H9 (cell line): ENCODE data around the gene EPAS1. TPM values are rescaled to one million over a fixed set of nuclear protein-coding genes. Genes with fewer than 3 reads are reported as not detected.

Experiments
- DNase-seq: peaks from one replicate; pipeline ENCODE4 v3.0.0-alpha.2; 2017
- H2AFZ ChIP-seq: one replicate; pipeline ENCODE4 v1.6.1; 2013; ENCODE audit warnings: mild to moderate bottlenecking, low read length, control low read depth, moderate library complexity
- H2AK5ac ChIP-seq: 2 replicates; pipeline ENCODE4 v1.6.1; 2013; ENCODE audit warnings: low read length, control low read depth, mixed read lengths; ENCODE audit not compliant: insufficient read length
- H2BK120ac ChIP-seq: one replicate; pipeline ENCODE4 v1.6.1; 2013; ENCODE audit warnings: low read depth, mild to moderate bottlenecking, low read length, control low read depth, inconsistent platforms; ENCODE audit not compliant: poor library complexity, severe bottlenecking
- H2BK12ac ChIP-seq: 2 replicates; pipeline ENCODE4 v1.6.1; 2013; ENCODE audit warnings: low read length, control low read depth, mixed read lengths, low read depth; ENCODE audit not compliant: insufficient read length
- H2BK15ac ChIP-seq: 2 replicates; pipeline ENCODE4 v1.6.1; 2013; ENCODE audit warnings: low read depth, low read length, control low read depth
- H2BK20ac ChIP-seq: one replicate; pipeline ENCODE4 v1.6.1; 2013; ENCODE audit warnings: low read depth, mild to moderate bottlenecking, low read length, control low read depth, inconsistent platforms; ENCODE audit not compliant: poor library complexity, severe bottlenecking
- H2BK5ac ChIP-seq: 2 replicates; pipeline ENCODE4 v1.6.1; 2013; ENCODE audit warnings: low read length, control low read depth, mixed read lengths; ENCODE audit not compliant: insufficient read length
- H3K14ac ChIP-seq: 2 replicates; pipeline ENCODE4 v1.6.1; 2013; ENCODE audit warnings: low read length, control low read depth; ENCODE audit not compliant: insufficient read depth
- H3K18ac ChIP-seq: 2 replicates; pipeline ENCODE4 v1.6.1; 2013; ENCODE audit warnings: low read depth, mild to moderate bottlenecking, mixed read lengths, low read length, control low read depth; ENCODE audit not compliant: insufficient read length
- H3K23ac ChIP-seq: 2 replicates; pipeline ENCODE4 v1.6.1; 2013; ENCODE audit warnings: low read length, control low read depth, mixed read lengths, low read depth; ENCODE audit not compliant: insufficient read length
- H3K23me2 ChIP-seq: 2 replicates; pipeline ENCODE4 v1.6.1; 2013; ENCODE audit warnings: low read depth, mild to moderate bottlenecking, mixed read lengths, low read length, control low read depth; ENCODE audit not compliant: insufficient read length, poor library complexity, severe bottlenecking
- H3K27ac ChIP-seq: 2 replicates; pipeline ENCODE4 v1.5.1; 2013; ENCODE audit warnings: low read length, control low read depth, mixed read lengths, low read depth; ENCODE audit not compliant: insufficient read length
- H3K27me3 ChIP-seq: 2 replicates; pipeline ENCODE4 v1.6.1; 2013; ENCODE audit warnings: low read length, control low read depth, inconsistent platforms; ENCODE audit not compliant: insufficient read depth
- H3K4ac ChIP-seq: 2 replicates; pipeline ENCODE4 v1.6.1; 2013; ENCODE audit warnings: low read depth, mild to moderate bottlenecking, control low read depth, inconsistent platforms, low read length, moderate library complexity
- H3K4me1 ChIP-seq: 2 replicates; pipeline ENCODE4 v1.6.1; 2013; ENCODE audit warnings: low read length, control low read depth, inconsistent platforms; ENCODE audit not compliant: insufficient read depth
- H3K4me2 ChIP-seq: 2 replicates; pipeline ENCODE4 v1.6.1; 2013; ENCODE audit warnings: low read length, control low read depth, mixed read lengths; ENCODE audit not compliant: insufficient read length, insufficient read depth
- H3K56ac ChIP-seq: 2 replicates; pipeline ENCODE4 v1.6.1; 2013; ENCODE audit warnings: low read depth, mild to moderate bottlenecking, mixed read lengths, low read length, control low read depth; ENCODE audit not compliant: insufficient read length
- H3K79me1 ChIP-seq: 2 replicates; pipeline ENCODE4 v1.6.1; 2013; ENCODE audit warnings: low read depth, mild to moderate bottlenecking, moderate library complexity, low read length, control low read depth, inconsistent platforms; ENCODE audit not compliant: insufficient read depth, poor library complexity, severe bottlenecking
- H3K79me2 ChIP-seq: 2 replicates; pipeline ENCODE4 v1.6.1; 2013; ENCODE audit warnings: low read length, control low read depth, inconsistent platforms; ENCODE audit not compliant: insufficient read depth
- H3K9ac ChIP-seq: 2 replicates; pipeline ENCODE4 v1.6.1; 2013; ENCODE audit warnings: low read length, control low read depth, mixed read lengths; ENCODE audit not compliant: insufficient read length; ENCODE audit errors: extremely low read depth
- H3K9me3 ChIP-seq: one replicate; pipeline ENCODE4 v1.6.1; 2013; ENCODE audit warnings: low read depth, low read length, inconsistent platforms; ENCODE audit not compliant: control insufficient read depth
- H3T11ph ChIP-seq: one replicate; pipeline ENCODE4 v1.6.1; 2013; ENCODE audit warnings: mild to moderate bottlenecking, low read length, control low read depth, inconsistent platforms
- H4K20me1 ChIP-seq: one replicate; pipeline ENCODE4 v1.6.1; 2013; ENCODE audit not compliant: control insufficient read depth, insufficient read length, insufficient read depth
- H4K5ac ChIP-seq: 2 replicates; pipeline ENCODE4 v1.6.1; 2013; ENCODE audit warnings: low read depth, mild to moderate bottlenecking, mixed read lengths, low read length, control low read depth; ENCODE audit not compliant: insufficient read length
- H4K8ac ChIP-seq: replicated peaks from 2 replicates; pipeline ENCODE4 v1.6.1; 2013; ENCODE audit warnings: low read length, control low read depth, mixed read lengths, low read depth; ENCODE audit not compliant: insufficient read length
- H4K91ac ChIP-seq: 2 replicates; pipeline ENCODE4 v1.6.1; 2013; ENCODE audit warnings: low read depth, mild to moderate bottlenecking, moderate library complexity, mixed read lengths, low read length, control low read depth; ENCODE audit not compliant: insufficient read length
- H3K27ac Mint-ChIP-seq, 3 experiments: 2 replicates in 2 of 3; 3 replicates in 1 of 3; pipeline ENCODE4 v1.8.0; 2020 to 2021; ENCODE audit warnings: mixed read lengths in 3 of 3, mild to moderate bottlenecking in 1 of 3, moderate library complexity in 1 of 3
- H3K27me3 Mint-ChIP-seq: 2 replicates; pipeline ENCODE4 v1.8.0; 2021; ENCODE audit warnings: low read depth, mild to moderate bottlenecking, moderate library complexity, mixed read lengths
- H3K36me3 Mint-ChIP-seq, 3 experiments: 2 replicates in 2 of 3; 3 replicates in 1 of 3; pipeline ENCODE4 v1.8.0; 2020 to 2021; ENCODE audit warnings: low read depth in 3 of 3, mixed read lengths in 3 of 3; ENCODE audit not compliant: insufficient read depth in 1 of 3
- H3K4me1 Mint-ChIP-seq, 2 experiments: 2 replicates each; pipeline ENCODE4 v1.8.0; 2020; ENCODE audit warnings: mixed read lengths in 2 of 2
- H3K4me3 Mint-ChIP-seq, 2 experiments: 2 replicates in 1 of 2; 3 replicates in 1 of 2; pipeline ENCODE4 v1.8.0; 2020 to 2021; ENCODE audit warnings: mild to moderate bottlenecking in 2 of 2, mixed read lengths in 2 of 2, moderate library complexity in 1 of 2
- H3K9me3 Mint-ChIP-seq, 2 experiments: 2 replicates in 1 of 2; 3 replicates in 1 of 2; pipeline ENCODE4 v1.8.0; 2020; ENCODE audit warnings: mild to moderate bottlenecking in 2 of 2, mixed read lengths in 2 of 2, moderate library complexity in 1 of 2
- WGBS: extraction: QIAGEN DNeasy Blood & Tissue Kit; methylation state at CpG from one replicate; pipeline ENCODE4 v1.1.7; 2013; ENCODE audit warnings: missing lambda C conversion rate, low lambda C conversion rate, mixed read lengths; ENCODE audit not compliant: insufficient read length; ENCODE audit errors: extremely low coverage; 5-methylcytosine and 5-hydroxymethylcytosine counted together
- total RNA-seq: library from RNA; stranded (reverse); gene quantifications from 2 replicates; pipeline ENCODE4 v1.2.1, GENCODE V29; 2021
- TF ChIP-seq, protein P1 (sequence below): fragments of 200-600 bp; sonication (generic); conservative IDR thresholded peaks from 3 replicates; pipeline ENCODE4 v1.8.0; 2021; ENCODE audit warnings: antibody characterized with exemption, mild to moderate bottlenecking

The EPAS1 gene
- total RNA-seq, 1 experiment from 2014 or later: 1.1 TPM

- H3K79me1 ChIP-seq: no peaks in the 10 kb centered on the region
- H3K4me3 Mint-ChIP-seq: no peak overlapping the region
- no peak overlapping the region for H3K18ac ChIP-seq
- TF ChIP-seq, protein P1, sequence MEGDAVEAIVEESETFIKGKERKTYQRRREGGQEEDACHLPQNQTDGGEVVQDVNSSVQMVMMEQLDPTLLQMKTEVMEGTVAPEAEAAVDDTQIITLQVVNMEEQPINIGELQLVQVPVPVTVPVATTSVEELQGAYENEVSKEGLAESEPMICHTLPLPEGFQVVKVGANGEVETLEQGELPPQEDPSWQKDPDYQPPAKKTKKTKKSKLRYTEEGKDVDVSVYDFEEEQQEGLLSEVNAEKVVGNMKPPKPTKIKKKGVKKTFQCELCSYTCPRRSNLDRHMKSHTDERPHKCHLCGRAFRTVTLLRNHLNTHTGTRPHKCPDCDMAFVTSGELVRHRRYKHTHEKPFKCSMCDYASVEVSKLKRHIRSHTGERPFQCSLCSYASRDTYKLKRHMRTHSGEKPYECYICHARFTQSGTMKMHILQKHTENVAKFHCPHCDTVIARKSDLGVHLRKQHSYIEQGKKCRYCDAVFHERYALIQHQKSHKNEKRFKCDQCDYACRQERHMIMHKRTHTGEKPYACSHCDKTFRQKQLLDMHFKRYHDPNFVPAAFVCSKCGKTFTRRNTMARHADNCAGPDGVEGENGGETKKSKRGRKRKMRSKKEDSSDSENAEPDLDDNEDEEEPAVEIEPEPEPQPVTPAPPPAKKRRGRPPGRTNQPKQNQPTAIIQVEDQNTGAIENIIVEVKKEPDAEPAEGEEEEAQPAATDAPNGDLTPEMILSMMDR: no peak
- H3K56ac ChIP-seq: no peak overlapping the region
- no peak overlapping the region for H3K14ac ChIP-seq
- H3T11ph ChIP-seq: no peak overlapping the region
- no peaks in the 10 kb centered on the region; a peak in 1 of 7 replicates for H3K36me3 Mint-ChIP-seq
- DNase-seq: no peak
- no peak overlapping the region for H3K4me2 ChIP-seq
- H2BK5ac ChIP-seq: no peak overlapping the region
- H3K27ac Mint-ChIP-seq: no peak overlapping the region
- no peak overlapping the region for H2BK20ac ChIP-seq
- no peaks in the 10 kb centered on the region for H3K9me3 ChIP-seq
- H4K20me1 ChIP-seq: no peaks in the 10 kb centered on the region
- no peak overlapping the region for H2BK12ac ChIP-seq
- H3K27me3 ChIP-seq: no peaks in the 10 kb centered on the region
- no peak overlapping the region for H2AK5ac ChIP-seq
- H3K27ac ChIP-seq: no peak overlapping the region
- no CpG with 5 or more reads among the region's 4 CpGs for WGBS
- no peak overlapping the region for H4K91ac ChIP-seq
- H4K5ac ChIP-seq: no peak overlapping the region
- no peak overlapping the region for H3K23ac ChIP-seq
- no peak overlapping the region for H3K9ac ChIP-seq
- H3K23me2 ChIP-seq: no peaks in the 10 kb centered on the region
- H3K4ac ChIP-seq: no peak overlapping the region
- H3K79me2 ChIP-seq: no peaks in the 10 kb centered on the region
- no peaks in the 10 kb centered on the region for H3K9me3 Mint-ChIP-seq
- H2BK120ac ChIP-seq: no peak overlapping the region
- no peak overlapping the region for H2AFZ ChIP-seq
- no peak overlapping the region for H4K8ac ChIP-seq
- peaks cover 10 to 12% of the 10 kb centered on the region in 2 experiments for H3K4me1 Mint-ChIP-seq
- no peaks in the 10 kb centered on the region; the same call in 1 of the 2 replicates for H3K4me1 ChIP-seq
- H3K27me3 Mint-ChIP-seq: 0 out of 2 replicates have a peak, but pooled peaks cover 1% of the 10 kb centered on the region
- H2BK15ac ChIP-seq: no peak overlapping the region
Observed at GRCh38 chr2:46435796-46436360, 138.7 kb downstream of the EPAS1 start.

Other genes starting within 250 kb of the EPAS1 start
- gene TMEM247, start 182.2 kb downstream of the EPAS1 start, total RNA-seq: not detected in 2 replicates
- 39.9 and 41.5 TPM in 2 replicates for gene RHOQ, start 245.1 kb downstream of the EPAS1 start, total RNA-seq
- 6.3 and 6.9 TPM in 2 replicates for gene ATP6V1E2, start 245.2 kb downstream of the EPAS1 start, total RNA-seq